Measurements from ENCODE around the gene CKB. TPM values are rescaled to one million over a fixed set of nuclear protein-coding genes. Genes with fewer than 3 reads are reported as not detected.

The CKB gene
- total RNA-seq, 1 experiment from 2014 or later: 25.2 TPM

DNA sequence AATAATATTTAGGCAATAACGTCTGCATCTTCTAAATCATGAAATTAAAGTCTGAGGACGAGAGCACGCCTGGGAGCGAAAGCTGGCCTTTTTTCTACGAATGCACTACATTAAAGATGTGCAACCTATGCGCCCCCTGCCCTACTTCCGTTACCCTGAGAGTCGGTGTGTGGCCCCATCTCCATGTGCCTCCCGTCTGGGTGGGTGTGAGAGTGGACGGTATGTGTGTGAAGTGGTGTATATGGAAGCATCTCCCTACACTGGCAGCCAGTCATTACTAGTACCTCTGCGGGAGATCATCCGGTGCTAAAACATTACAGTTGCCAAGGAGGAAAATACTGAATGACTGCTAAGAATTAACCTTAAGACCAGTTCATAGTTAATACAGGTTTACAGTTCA, 19.3 kb downstream of the CKB start:
- in situ Hi-C loops (cut with HindIII; ENCODE audit: low pct_unique_long_range_greater_than_20kb, low sequenced_read_pairs): no loop called here

GRCh38 chr14:103502877-103503276, 19.8 kb downstream of the CKB start:
- in situ Hi-C loops (cut with HindIII; ENCODE audit: low pct_unique_long_range_greater_than_20kb, low sequenced_read_pairs): no loop called here
- no peak for DNase-seq (ENCODE audit: low read depth)

More for the DNA sequence above, 19.3 kb downstream of the CKB start:
- DNase-seq (ENCODE audit: low read depth): no peak

- no peak for DNase-seq (ENCODE audit: low read depth)
- in situ Hi-C loops (cut with HindIII; ENCODE audit: low pct_unique_long_range_greater_than_20kb, low sequenced_read_pairs): no loop called here
Observed at GRCh38 chr14:103501921-103502669, 20.5 kb downstream of the CKB start.

GRCh38 chr14:103501041-103501870, 21.4 kb downstream of the CKB start:
- in situ Hi-C loops (cut with HindIII; ENCODE audit: low pct_unique_long_range_greater_than_20kb, low sequenced_read_pairs): no loop called here

GRCh38 chr14:103500148-103500990, 22.3 kb downstream of the CKB start:
- peak; percentile 42 for DNase-seq (ENCODE audit: low read depth)
- in situ Hi-C loops (cut with HindIII; ENCODE audit: low pct_unique_long_range_greater_than_20kb, low sequenced_read_pairs): no loop called here

More at GRCh38 chr14:103501041-103501870, 21.4 kb downstream of the CKB start:
- no peak for DNase-seq (ENCODE audit: low read depth)

DNA sequence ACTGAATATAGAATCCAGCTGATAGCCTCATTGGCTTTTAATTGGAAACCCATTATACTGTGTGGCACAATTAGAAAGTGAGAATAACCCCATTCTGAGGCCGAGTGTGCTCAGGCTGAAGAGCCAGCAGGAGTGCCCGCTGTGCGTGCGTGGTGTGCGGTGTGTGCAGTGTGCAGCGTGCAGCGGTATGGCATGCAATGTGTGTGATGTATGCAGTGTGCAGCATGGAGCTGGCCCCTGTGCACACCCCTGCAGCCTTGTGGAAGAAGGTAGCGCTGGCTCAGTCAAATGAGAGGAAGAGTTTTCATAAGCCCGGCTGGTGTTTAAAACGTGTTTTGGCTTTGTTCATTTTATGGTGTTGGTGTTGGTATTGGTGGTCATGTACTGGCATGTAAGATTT, 22.9 kb downstream of the CKB start:
- no peak for DNase-seq (ENCODE audit: low read depth)
- in situ Hi-C loops (cut with HindIII; ENCODE audit: low pct_unique_long_range_greater_than_20kb, low sequenced_read_pairs): no loop called here

GRCh38 chr14:103496776-103497175, 25.9 kb downstream of the CKB start:
- no peak for DNase-seq (ENCODE audit: low read depth)
- in situ Hi-C loops (cut with HindIII; ENCODE audit: low pct_unique_long_range_greater_than_20kb, low sequenced_read_pairs): no loop called here

GRCh38 chr14:103495854-103496253, 26.8 kb downstream of the CKB start:
- in situ Hi-C loops (cut with HindIII; ENCODE audit: low pct_unique_long_range_greater_than_20kb, low sequenced_read_pairs): no loop called here
- DNase-seq (ENCODE audit: low read depth): no peak

DNA sequence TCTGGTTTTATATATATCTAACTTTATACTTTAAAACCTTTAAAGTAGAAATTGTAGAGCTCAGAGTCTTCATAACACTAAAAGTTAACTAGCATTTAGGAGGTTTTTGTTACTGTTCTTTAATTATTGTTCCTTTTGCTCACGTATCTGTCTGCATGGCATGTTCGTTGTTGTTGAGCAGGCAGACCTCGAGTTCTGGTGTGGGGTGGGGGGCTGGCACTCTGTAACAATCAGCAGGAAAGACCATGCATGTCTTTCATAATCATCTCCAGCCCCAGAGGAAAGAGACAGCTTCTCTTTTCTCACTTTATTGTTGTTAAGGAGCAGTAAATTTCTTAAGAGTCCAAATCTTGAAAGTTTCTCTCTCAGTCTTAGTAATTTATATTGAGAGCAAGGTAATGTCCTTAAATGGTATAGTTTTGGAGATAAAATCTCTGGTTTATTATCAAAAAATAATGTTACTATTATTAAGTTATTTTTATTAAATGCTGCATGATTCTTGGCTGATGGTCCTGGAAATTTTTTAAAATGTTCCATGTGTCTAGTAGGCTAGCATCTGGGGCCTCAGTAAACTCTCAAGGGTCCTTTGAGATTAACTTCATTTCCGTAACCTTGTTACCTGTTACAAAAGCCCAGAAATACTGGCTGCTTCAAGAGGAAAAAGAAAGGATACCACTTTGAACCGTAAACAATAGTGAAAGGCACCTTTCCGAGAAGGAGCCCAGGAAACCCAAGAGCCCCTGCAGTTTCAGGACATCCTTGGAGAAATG, 30.3 kb downstream of the CKB start:
- DNase-seq (ENCODE audit: low read depth): no peak
- in situ Hi-C loops (cut with HindIII; ENCODE audit: low pct_unique_long_range_greater_than_20kb, low sequenced_read_pairs): no loop called here

DNA sequence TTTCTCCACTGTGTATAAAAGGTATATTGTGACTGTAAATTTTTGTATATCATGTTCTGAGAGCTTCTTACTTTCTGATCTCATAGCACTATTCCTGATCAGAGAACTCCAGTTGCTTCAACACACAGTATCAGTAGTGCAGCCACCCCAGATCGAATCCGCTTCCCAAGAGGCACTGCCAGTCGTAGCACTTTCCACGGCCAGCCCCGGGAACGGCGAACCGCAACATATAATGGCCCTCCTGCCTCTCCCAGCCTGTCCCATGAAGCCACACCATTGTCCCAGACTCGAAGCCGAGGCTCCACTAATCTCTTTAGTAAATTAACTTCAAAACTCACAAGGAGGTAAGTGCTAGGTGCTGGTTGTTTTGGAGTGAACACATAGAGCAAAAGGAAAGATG, 30.9 kb downstream of the CKB start:
- in situ Hi-C loops (cut with HindIII; ENCODE audit: low pct_unique_long_range_greater_than_20kb, low sequenced_read_pairs): no loop called here
- no peak for DNase-seq (ENCODE audit: low read depth)

DNA sequence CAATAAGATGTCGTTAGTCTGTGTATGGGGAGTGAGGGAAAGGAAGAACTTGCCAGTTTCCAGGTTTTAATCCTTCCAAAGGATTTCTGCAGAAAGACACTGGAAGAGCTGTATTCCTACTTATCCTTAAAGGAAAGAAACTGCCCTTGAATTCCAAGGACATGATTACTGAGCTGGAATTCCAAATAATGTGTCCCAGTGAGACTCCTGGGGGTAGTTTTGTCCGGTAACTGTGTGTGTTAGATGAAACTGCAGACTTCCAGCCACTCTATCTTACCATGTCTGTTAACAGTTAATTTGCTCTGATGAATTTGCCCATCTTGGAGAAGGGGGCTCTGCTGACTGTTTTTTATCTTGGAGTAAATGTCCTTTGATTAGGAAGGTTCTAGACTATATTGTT, 33.0 kb downstream of the CKB start:
- no peak for DNase-seq (ENCODE audit: low read depth)
- in situ Hi-C loops (cut with HindIII; ENCODE audit: low pct_unique_long_range_greater_than_20kb, low sequenced_read_pairs): no loop called here

GRCh38 chr14:103488960-103489359, 33.7 kb downstream of the CKB start:
- DNase-seq (ENCODE audit: low read depth): no peak
- in situ Hi-C loops (cut with HindIII; ENCODE audit: low pct_unique_long_range_greater_than_20kb, low sequenced_read_pairs): no loop called here

DNA sequence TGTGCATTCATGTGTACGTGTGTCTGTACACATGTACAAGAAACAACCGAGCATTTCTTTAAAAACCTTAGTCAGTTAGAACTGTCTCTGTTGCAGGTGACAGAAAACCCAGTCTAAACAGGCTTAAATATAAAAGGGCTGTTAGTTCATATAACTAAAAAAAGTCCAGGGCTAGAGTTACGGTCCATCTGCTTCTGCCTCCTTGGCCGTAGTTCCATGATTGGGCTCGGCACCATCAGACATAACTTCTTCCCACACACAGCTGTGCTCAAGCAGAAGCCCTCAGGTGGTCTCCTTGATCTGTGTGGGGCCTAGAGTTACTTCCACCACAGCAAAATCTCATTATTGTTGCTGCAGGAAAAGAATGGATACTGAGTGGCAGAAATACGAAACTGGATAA, 34.6 kb downstream of the CKB start:
- DNase-seq (ENCODE audit: low read depth): no peak
- in situ Hi-C loops (cut with HindIII; ENCODE audit: low pct_unique_long_range_greater_than_20kb, low sequenced_read_pairs): no loop called here

- in situ Hi-C loops (cut with HindIII; ENCODE audit: low pct_unique_long_range_greater_than_20kb, low sequenced_read_pairs): no loop called here
Observed at GRCh38 chr14:103485504-103485903, 37.1 kb downstream of the CKB start.

GRCh38 chr14:103483600-103483999, 39.0 kb downstream of the CKB start:
- in situ Hi-C loops (cut with HindIII; ENCODE audit: low pct_unique_long_range_greater_than_20kb, low sequenced_read_pairs): no loop called here
- DNase-seq (ENCODE audit: low read depth): peak; percentile 19

More at GRCh38 chr14:103485504-103485903, 37.1 kb downstream of the CKB start:
- no peak for DNase-seq (ENCODE audit: low read depth)

- in situ Hi-C loops (cut with HindIII; ENCODE audit: low pct_unique_long_range_greater_than_20kb, low sequenced_read_pairs): no loop called here
- no peak for DNase-seq (ENCODE audit: low read depth)
Observed at GRCh38 chr14:103480595-103480994, 42.0 kb downstream of the CKB start.

- in situ Hi-C loops (cut with HindIII; ENCODE audit: low pct_unique_long_range_greater_than_20kb, low sequenced_read_pairs): no loop called here
- DNase-seq (ENCODE audit: low read depth): no peak
Observed at GRCh38 chr14:103476631-103477030, 46.0 kb downstream of the CKB start.

GRCh38 chr14:103476065-103476464, 46.6 kb downstream of the CKB start:
- no peak for DNase-seq (ENCODE audit: low read depth)
- in situ Hi-C loops (cut with HindIII; ENCODE audit: low pct_unique_long_range_greater_than_20kb, low sequenced_read_pairs): no loop called here

Measured in Caki2 (cell line).